SK-N-SH (cell line): ENCODE measurements around the gene SYNE1.

Experiments used
- ELF1 ChIP-seq: IDR thresholded peaks from 2 replicates; pipeline ENCODE4 v1.4.0; 2012
- EP300 ChIP-seq, 2 experiments: IDR thresholded peaks; 2 replicates each; pipeline versions ENCODE4 v1.4.0 to v1.6.1; 2012; ENCODE audit warnings: borderline replicate concordance in 1 of 2, low read depth in 1 of 2, low read length in 1 of 2
- FOSL2 ChIP-seq: IDR thresholded peaks from 2 replicates; pipeline ENCODE4 v1.4.0; 2012; ENCODE audit warnings: low read depth, mild to moderate bottlenecking, moderate library complexity, borderline replicate concordance
- FOXM1 ChIP-seq: IDR thresholded peaks from 2 replicates; pipeline ENCODE4 v1.4.0; 2012; ENCODE audit warnings: low read depth, mild to moderate bottlenecking
- NFIC ChIP-seq: IDR thresholded peaks from 2 replicates; pipeline ENCODE4 v1.4.0; 2012; ENCODE audit warnings: borderline replicate concordance
- NRF1 ChIP-seq: IDR thresholded peaks from 2 replicates; pipeline ENCODE4 v1.6.1; 2012; ENCODE audit warnings: low read depth, mild to moderate bottlenecking, low read length
- POLR2AphosphoS5 ChIP-seq: IDR thresholded peaks from 2 replicates; pipeline ENCODE4 v1.6.1; 2012; ENCODE audit warnings: low read depth, low read length
- RAD21 ChIP-seq: IDR thresholded peaks from 2 replicates; pipeline ENCODE4 v1.6.1; 2012; ENCODE audit warnings: mild to moderate bottlenecking, low read length
- RCOR1 ChIP-seq: fragments of 150-350 bp; IDR thresholded peaks from 2 replicates; pipeline ENCODE4 v1.6.1; 2017; ENCODE audit warnings: antibody characterized with exemption, low read length
- TAF1 ChIP-seq: IDR thresholded peaks from 2 replicates; pipeline ENCODE4 v1.6.1; 2012; ENCODE audit warnings: low read depth, mild to moderate bottlenecking, low read length, moderate library complexity, borderline replicate concordance
- TCF12 ChIP-seq: IDR thresholded peaks from 2 replicates; pipeline ENCODE4 v1.4.0; 2012
- YY1 ChIP-seq: IDR thresholded peaks from 2 replicates; pipeline ENCODE4 v1.4.0; 2012; ENCODE audit warnings: low read depth, mild to moderate bottlenecking
- TF ChIP-seq, protein P1 (sequence below): fragments of 200-600 bp; sonication (generic); IDR thresholded peaks from 2 replicates; pipeline ENCODE4 v1.6.1; 2017; ENCODE audit warnings: antibody characterized with exemption, mild to moderate bottlenecking, moderate library complexity
- TF ChIP-seq, protein P2 (sequence below): IDR thresholded peaks from 2 replicates; pipeline ENCODE4 v1.6.1; 2012; ENCODE audit warnings: mild to moderate bottlenecking, low read depth, low read length, moderate library complexity

DNA sequence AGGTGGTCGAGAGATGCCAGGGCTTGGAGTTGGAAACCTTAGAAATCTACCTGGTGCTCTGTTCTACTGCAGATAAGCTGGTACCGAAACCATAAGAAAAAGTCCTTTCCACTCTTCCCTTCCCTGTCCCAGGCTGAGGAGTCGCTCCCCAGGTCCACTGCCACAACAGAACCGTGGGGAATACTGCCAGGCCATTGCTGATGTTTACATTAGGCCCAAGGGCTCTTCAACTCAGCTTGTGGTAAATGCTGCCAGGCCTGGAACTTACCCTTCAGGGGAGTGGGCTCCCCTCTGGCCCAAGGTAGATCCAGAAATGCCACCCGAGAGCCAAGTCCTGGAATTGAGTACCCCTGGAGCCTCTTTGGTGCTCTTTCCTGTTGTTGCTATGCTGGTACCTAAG is 441.3 kb downstream of the SYNE1 start:
- TF ChIP-seq YY1 (no peak), FOSL2 (no peak), POLR2AphosphoS5 (no peak), TCF12 (no peak), NRF1 (no peak), RCOR1 (no peak), EP300 (IDR thresholded peaks at IDR 0.05; ENCODE audit: borderline replicate concordance in 1 of 2, low read depth in 1 of 2, low read length in 1 of 2) (no peak), RAD21 (no peak), TAF1 (no peak), FOXM1 (no peak), NFIC (no peak), ELF1 (no peak)
- TF ChIP-seq, protein P1, sequence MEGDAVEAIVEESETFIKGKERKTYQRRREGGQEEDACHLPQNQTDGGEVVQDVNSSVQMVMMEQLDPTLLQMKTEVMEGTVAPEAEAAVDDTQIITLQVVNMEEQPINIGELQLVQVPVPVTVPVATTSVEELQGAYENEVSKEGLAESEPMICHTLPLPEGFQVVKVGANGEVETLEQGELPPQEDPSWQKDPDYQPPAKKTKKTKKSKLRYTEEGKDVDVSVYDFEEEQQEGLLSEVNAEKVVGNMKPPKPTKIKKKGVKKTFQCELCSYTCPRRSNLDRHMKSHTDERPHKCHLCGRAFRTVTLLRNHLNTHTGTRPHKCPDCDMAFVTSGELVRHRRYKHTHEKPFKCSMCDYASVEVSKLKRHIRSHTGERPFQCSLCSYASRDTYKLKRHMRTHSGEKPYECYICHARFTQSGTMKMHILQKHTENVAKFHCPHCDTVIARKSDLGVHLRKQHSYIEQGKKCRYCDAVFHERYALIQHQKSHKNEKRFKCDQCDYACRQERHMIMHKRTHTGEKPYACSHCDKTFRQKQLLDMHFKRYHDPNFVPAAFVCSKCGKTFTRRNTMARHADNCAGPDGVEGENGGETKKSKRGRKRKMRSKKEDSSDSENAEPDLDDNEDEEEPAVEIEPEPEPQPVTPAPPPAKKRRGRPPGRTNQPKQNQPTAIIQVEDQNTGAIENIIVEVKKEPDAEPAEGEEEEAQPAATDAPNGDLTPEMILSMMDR = no peak
- TF ChIP-seq, protein P2, sequence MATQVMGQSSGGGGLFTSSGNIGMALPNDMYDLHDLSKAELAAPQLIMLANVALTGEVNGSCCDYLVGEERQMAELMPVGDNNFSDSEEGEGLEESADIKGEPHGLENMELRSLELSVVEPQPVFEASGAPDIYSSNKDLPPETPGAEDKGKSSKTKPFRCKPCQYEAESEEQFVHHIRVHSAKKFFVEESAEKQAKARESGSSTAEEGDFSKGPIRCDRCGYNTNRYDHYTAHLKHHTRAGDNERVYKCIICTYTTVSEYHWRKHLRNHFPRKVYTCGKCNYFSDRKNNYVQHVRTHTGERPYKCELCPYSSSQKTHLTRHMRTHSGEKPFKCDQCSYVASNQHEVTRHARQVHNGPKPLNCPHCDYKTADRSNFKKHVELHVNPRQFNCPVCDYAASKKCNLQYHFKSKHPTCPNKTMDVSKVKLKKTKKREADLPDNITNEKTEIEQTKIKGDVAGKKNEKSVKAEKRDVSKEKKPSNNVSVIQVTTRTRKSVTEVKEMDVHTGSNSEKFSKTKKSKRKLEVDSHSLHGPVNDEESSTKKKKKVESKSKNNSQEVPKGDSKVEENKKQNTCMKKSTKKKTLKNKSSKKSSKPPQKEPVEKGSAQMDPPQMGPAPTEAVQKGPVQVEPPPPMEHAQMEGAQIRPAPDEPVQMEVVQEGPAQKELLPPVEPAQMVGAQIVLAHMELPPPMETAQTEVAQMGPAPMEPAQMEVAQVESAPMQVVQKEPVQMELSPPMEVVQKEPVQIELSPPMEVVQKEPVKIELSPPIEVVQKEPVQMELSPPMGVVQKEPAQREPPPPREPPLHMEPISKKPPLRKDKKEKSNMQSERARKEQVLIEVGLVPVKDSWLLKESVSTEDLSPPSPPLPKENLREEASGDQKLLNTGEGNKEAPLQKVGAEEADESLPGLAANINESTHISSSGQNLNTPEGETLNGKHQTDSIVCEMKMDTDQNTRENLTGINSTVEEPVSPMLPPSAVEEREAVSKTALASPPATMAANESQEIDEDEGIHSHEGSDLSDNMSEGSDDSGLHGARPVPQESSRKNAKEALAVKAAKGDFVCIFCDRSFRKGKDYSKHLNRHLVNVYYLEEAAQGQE = no peak
